Upper lobe of left lung (tissue), 4 donors: ENCODE results near the gene PLEKHB2.

Experiments
- CTCF ChIP-seq, 6 experiments: fragments of 450-650 bp in 4 of 6; fragments of 200-600 bp in 2 of 6; sonication (generic) in 2 of 6; IDR thresholded peaks; one replicate each; pipeline ENCODE4 v1.5.1; 2016 to 2019; ENCODE audit warnings: antibody characterized with exemption in 6 of 6
- EP300 ChIP-seq, 4 donors: sonication (generic); formaldehyde crosslinking; IDR thresholded peaks; one replicate each; pipeline ENCODE4 v1.5.1; 2017; ENCODE audit warnings: antibody characterized with exemption in 4 of 4, control low read depth in 2 of 4
- POLR2A ChIP-seq, 4 donors: fragments of 450-650 bp; IDR thresholded peaks; one replicate each; pipeline ENCODE4 v1.5.1; 2016 to 2017; ENCODE audit warnings: antibody characterized with exemption in 4 of 4, mild to moderate bottlenecking in 2 of 4

DNA sequence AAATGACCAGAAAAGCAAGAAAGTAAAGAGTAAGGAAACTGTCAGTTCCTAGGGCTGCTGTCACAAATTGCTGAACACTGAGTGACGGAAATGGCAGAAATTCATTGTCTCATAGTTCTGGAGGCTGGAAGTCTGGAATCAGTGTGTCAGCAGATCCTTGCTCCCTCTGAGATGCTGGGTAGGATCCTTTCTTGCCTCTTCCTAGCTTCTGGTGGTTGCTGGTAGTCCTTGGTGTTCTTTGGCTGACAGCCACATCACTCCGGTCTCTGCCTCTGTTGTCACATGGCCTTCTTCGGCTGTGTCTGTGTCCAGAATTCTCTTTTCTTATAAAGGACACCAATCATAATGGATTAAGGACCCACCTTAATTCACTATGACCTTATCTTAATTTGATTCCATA lies 21.9 kb downstream of the PLEKHB2 start:
- no peak for TF ChIP-seq CTCF (IDR thresholded peaks at IDR 0.05)
- TF ChIP-seq EP300 (IDR thresholded peaks at IDR 0.05): no peak
- no peak for TF ChIP-seq POLR2A (IDR thresholded peaks at IDR 0.05)
